CD4-positive, alpha-beta T cell treated with Interleukin-10 for 1 hour (primary cell): ENCODE measurements around the gene ATP9B.

Experiments
- DNase-seq: peaks from one replicate; pipeline ENCODE4 v3.0.0-alpha.2; 2020

Gene ATP9B

DNA sequence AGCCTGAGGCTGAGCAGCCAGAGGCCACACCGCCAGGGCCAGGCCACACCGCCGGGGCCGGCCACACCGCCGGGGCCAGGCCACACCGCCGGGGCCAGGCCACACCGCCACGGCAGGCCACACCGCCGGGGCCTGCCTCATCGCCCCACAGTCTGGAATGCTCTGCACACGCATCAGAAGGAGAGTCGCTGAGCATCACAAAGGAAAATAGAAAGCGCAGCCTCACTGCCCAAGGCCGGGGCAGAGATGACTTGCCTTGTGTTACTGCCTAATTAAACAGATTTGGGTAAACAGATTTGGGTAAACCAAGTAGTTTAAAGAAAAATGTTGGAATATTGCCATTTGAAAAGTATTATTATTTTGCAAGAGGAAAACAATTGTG lies 316.1 kb downstream of the ATP9B start:
- no peak for DNase-seq

DNA sequence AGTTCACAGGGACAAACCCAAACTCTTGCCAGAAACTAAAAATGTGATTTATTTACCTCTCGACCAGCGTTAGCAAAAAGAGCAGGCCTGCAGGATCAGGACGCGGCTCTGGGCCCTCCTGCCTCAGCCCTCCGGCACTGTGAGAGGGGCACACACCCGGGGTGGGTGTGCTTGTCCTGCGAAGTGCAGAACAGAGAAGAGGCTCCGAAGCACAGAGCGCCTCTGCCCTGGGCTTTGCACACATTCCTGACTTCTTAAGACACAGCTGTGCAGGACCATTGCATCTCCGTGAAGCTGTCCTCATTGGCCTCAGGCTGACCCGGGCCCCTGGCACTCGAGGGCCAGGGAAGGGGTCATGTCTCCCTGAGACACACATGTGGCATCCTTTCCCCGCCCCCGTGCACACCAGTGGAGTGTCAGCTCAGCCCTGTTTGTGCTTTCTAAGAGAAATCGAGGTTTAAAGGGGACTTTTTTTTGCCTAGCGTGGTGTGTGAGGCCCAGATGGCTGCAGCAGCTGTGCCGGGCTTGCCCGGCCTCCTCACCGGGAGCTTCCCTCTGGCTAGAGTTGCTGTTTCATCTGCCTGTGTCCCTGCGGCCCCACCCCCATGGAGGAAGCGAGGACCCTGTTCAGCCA lies 316.6 kb downstream of the ATP9B start:
- no peak for DNase-seq

- DNase-seq, result no peak
Observed at GRCh38 chr18:79386547-79386946, 317.4 kb downstream of the ATP9B start.

- no peak for DNase-seq
Observed at GRCh38 chr18:79387214-79387613, 318.0 kb downstream of the ATP9B start.

GRCh38 chr18:79387615-79388014 lies 318.4 kb downstream of the ATP9B start:
- DNase-seq, result no peak

DNA sequence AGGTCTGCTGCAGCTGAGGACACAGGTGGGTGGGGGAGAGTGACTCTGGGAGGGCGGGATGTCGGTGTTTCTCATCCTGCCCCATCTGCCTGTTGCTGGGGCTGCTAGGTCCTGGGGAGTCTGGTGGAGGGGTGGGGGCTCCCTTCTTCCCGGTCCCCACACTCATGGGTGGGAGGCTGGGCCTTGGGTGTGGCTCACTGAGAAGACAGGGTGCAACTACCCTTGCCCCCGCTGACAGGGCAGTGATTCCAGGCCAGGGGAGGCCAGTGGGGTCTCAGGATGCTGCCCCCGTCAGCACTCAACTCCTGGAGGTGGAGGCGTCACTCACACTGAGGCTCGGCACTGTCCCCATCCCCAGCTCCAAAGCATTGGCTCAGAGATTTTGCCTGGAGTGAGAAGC lies 318.8 kb downstream of the ATP9B start:
- DNase-seq, result no peak

DNA sequence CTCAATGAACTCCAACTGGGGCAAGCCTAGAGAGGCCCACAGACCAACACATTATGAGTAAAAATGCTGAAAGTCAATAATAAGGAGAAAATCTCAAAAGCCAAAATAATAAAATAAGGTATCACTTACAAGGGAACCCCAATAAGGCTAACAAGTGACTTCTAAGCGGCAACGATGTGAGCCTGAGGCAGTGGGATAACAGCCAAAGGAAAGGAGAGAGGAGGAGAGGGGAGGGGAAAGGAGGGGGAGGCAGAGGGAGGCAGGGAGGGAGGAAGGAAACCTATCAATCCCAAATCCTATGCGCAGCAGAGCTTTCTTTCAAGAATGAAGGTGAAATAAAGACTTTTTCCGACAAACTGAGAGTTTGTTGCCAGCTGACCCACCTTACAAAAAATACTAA lies 320.5 kb downstream of the ATP9B start:
- no peak for DNase-seq

- no peak for DNase-seq
Observed at GRCh38 chr18:79392226-79392625, 323.0 kb downstream of the ATP9B start.

- peak; percentile 44 for DNase-seq
Observed at GRCh38 chr18:79393181-79393634, 324.0 kb downstream of the ATP9B start.

- DNase-seq, result peak; percentile 69
Observed at GRCh38 chr18:79393635-79394533, 324.7 kb downstream of the ATP9B start.

DNA sequence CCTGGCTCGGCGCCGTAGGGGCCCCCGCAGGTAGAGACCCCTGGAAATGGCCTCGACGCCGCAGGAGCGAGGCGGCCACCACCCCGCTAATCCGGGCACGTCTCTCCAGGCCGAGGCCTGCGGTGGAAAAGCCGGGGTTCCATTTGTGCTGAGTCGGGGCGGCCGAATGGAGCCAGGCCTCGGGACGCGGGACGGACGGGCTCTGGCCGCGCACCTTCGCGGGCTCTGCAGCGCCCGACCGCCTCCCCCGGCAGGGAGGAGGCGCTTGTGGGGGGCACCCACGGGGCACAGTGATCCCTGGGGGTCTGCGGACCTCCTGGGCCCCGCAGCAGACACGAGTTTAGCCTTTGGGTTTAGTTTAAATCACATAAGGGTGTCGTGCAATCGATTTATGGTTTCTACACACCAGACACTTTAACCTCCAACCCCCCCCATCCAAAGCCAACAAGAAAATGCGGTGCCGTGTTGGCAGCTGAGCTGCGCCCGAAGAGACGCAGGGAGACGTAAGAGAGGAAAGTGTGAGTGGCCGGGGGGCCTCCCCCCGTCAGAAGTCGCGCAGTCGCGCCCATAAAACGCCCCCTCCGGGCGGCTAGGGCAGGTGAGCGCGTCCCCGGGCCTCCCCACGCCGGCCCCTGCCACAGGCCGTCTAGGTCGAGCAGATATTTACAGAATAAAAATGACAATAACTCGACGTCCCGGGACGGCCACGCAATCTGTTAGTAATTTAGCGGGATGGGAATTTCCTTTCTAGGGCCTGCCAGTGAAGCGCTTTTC lies 325.5 kb downstream of the ATP9B start:
- DNase-seq, result peak; percentile 55

- no peak for DNase-seq
Observed at GRCh38 chr18:79395308-79395640, 326.1 kb downstream of the ATP9B start.

DNA sequence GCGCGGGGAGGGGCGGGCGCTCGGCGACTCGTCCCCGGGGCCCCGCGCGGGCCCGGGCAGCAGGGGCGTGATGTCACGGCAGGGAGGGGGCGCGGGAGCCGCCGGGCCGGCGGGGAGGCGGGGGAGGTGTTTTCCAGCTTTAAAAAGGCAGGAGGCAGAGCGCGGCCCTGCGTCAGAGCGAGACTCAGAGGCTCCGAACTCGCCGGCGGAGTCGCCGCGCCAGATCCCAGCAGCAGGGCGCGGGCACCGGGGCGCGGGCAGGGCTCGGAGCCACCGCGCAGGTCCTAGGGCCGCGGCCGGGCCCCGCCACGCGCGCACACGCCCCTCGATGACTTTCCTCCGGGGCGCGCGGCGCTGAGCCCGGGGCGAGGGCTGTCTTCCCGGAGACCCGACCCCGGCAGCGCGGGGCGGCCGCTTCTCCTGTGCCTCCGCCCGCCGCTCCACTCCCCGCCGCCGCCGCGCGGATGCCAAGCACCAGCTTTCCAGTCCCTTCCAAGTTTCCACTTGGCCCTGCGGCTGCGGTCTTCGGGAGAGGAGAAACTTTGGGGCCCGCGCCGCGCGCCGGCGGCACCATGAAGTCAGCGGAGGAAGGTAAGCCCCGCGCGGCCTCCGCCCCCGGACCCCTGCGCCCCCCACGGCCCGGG lies 326.7 kb downstream of the ATP9B start, which contains the start of gene NFATC1:
TSS of gene NFATC1 (plus strand) at position 170 of the 644 bp plus-strand sequence. CDS start at position 465, 295 bp downstream.
- DNase-seq, result peak; percentile 85

GRCh38 chr18:79396431-79397246 lies 327.4 kb downstream of the ATP9B start:
- DNase-seq, result peak; percentile 43

DNA sequence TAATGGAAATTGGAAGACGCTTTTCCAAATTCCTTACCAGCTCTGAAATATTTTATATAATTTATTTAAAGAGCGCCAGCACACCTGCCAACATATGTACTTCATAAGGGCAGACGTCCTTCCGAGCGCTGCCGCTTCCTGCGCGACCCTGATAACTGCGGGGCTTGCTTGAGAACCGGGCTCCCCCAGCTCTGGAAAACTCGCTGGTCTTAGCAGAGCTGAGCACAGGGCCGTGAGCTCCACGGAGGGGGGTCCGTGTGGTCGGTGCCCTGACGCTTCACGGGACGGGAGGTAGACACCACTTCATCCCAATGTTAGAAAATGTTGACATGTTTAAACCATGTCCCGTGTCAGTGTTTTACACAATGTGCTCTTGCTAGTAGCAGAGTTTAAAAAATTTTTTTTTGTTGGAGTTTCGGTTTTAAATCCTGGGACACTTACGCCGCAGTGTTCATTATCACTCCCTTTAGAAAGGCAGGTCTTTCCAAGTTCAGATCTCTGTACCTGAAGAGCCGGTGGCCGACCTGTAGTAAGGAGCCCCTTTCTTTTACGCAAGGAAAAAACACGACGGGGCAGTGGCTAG lies 328.1 kb downstream of the ATP9B start:
- no peak for DNase-seq

- no peak for DNase-seq
Observed at GRCh38 chr18:79397830-79398761, 328.9 kb downstream of the ATP9B start.

- no peak for DNase-seq
Observed at GRCh38 chr18:79399275-79400081, 330.3 kb downstream of the ATP9B start.

DNA sequence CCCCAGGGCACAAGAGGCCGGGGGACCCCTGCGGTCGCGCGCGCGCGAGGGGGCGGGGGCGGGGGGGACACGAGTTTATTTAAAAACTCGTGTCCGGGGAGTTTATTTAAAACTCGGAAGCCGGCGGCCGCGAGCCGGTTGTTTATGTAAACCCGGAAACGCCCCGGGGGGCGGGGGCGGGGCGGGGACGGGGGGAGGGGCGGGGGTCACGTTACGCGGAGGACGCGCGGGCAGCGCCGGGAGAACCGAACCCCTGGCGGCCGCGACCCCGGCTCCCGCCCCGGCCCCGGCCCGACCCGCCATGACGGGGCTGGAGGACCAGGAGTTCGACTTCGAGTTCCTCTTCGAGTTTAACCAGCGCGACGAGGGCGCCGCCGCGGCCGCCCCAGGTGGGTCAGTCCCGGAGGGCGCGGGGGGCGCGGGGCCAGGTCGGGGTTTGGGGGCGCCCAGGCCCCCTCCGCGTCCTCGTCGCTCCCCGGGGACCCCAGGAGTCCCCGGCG lies 330.9 kb downstream of the ATP9B start:
- DNase-seq, result peak; percentile 80
